ENCODE data around the gene TADA2A.

TADA2A gene

GRCh38 chr17:37465069-37465616 is 58.5 kb downstream of the TADA2A start:
- DNase-seq = no peak

DNA sequence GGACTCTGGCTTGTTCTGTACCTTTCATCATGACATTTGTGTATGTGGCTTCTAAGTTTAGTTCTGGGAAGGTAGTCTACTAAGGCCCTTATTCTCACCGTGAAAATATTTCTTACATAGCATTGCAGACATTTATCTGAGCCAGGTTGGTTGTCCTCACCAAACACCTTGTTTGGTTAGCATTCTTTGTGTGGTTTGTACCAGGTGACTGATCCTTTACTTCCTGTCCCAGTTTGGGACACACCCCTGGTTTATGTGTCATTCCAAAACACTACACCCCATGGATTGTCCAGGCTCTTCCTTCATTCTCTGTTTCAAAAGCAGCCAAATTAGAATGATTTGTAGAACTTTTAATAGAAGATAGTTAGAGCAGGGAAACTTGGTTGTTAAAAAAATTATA is 59.8 kb downstream of the TADA2A start:
- DNase-seq = no peak

DNA sequence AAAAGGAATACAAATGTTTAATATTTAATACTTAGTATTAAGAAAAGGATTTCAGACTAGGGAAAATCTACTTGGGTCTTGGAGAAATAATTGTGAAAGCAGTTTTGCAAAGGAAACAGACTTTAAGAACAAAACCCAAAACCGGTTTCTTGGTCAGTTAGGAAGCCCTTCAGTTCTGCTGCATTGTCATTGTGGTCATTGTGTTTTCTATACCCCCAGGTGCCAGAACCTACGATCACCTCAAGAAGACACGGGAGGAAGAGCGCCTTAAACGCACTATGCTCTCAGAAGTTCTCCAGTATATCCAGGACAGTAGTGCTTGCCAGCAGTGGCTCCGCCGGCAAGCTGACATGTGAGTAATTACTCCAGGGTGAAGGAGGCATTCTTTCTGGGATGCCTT is 63.5 kb downstream of the TADA2A start:
- no peak for DNase-seq

DNA sequence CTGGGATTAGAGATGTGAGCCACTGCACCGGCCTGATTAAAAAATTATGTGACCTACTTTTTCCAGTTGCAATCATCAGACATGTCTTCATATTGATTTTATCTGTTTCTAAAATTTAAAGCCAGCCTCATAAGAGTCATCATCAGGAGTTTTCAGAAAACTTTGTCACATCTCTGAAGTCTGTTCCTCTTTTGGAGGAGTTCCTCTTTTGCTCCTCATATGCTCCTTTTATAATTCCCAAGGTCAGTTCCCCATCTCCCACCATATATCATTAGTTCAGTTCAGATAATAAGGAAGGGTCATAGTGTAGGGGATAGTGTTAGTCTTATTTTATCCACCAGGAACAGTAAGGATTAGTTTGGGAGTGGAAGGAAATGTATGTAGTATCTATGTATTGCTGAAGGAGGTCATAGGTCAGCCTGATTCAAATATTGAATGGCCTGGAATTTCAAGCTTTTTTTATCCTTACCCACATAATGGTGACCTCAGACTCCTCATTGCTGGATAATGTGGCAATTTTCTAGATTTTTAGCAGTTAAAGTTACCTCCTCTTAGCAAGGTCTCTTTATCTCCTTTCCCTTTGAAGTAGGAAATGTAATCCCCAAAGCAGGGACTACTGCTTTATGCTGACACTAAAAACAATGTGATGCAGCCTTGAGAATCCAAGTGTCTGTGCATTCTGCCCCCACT is 69.2 kb downstream of the TADA2A start:
- DNase-seq = no peak

DNA sequence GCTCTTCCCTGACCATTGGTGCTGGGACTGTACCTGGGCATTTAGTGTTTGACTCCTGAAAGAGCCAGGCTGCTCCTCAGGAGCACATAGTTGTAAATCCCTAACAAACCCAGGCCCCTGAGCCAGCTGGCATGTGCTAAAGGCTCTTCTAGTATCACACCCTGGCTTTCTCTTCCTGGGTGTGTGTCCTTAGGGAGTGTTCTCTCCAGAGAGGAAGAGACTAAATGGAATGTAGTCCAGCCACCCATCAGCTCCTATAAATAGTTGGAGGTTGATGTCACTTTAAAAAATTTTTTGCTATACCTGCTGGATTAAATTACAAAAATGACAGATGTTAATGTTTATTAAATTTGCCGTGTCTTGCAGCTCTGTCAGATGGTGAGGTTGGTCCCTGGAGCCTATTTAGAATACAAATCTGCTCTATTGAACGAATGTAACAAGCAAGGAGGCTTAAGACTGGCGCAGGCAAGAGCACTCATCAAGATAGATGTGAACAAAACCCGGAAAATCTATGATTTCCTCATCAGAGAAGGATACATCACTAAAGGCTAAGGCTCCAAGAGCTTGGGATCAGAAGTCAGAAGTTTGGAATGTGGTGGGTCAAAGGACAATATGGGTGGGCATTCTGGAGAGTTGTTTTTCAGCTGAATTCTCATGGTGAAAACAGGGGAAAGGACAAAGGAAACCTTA is 69.9 kb downstream of the TADA2A start:
- no peak for DNase-seq

GRCh38 chr17:37478187-37478586 is 71.5 kb downstream of the TADA2A start:
- DNase-seq = no peak

DNA sequence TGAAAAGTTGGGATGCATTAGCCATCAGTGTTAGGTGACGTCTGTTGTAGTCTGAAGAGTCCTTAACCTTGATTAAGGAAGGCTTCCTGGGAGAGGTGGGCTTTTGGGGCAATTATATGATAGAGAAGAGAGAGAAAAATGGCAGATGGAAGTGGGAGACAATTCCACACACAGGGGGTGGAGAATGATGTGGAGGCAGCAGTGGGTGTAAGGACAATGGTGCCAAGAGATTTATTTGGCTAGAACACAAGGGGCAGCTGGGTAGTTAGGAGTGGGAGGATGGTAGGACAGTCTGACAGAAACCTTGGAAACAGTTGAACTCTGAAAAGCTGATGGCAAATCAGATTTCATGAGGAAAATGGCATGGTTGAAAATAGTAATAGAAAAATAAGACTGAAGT is 72.3 kb downstream of the TADA2A start:
- DNase-seq = no peak

DNA sequence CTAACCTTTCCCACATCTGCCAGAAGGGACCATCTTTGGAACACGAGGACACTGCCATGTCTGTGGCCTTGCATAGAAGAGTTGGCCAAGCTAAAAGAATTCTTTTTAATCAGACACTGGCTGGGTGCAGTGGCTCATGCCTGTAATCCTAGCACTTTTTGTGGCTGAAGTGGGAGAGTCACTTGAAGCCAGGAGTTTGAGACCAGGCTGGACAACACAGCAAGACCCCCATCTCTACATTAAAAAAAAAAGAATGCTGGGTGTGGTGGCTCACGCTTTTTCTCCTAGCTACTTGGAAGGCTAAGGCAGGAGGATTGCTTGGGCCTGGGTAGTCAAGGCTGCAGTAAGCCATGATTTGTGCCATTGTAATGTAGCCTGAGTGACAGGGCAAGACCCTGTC is 73.7 kb downstream of the TADA2A start:
- DNase-seq = no peak

- DNase-seq = no peak
Observed at GRCh38 chr17:37481001-37481665, 74.4 kb downstream of the TADA2A start.

- DNase-seq = no peak
Observed at GRCh38 chr17:37483311-37484039, 76.8 kb downstream of the TADA2A start.

DNA sequence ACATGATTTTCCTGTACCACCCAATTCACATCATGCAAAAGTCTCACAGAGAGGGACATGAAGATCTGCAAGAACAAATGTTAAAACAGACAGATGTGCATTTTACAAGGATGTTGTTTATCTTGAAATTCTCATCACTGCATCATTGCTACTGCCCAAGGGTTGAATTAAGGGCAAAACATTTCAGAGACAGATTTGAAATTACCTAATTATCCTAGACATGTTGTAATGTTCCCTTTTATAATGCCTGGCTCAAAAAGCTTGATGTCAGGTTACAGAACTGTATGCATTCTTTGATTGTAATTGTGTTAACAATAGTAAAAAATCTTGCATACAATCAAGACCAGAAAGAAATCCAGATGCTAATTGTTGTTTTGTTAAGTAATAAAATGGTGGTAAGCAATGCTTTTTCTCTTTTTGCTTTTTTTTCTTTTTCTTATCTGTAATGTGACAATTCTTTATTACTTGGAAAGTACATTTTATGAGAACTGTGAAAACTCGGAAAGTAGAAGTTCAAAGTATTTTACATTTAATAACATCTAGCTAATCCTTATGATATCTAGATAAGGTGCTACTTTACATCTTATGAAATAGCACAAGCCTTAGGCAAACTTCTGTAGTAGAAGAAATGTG is 79.4 kb downstream of the TADA2A start:
- no peak for DNase-seq

GRCh38 chr17:37488009-37488604 is 81.4 kb downstream of the TADA2A start:
- no peak for DNase-seq

DNA sequence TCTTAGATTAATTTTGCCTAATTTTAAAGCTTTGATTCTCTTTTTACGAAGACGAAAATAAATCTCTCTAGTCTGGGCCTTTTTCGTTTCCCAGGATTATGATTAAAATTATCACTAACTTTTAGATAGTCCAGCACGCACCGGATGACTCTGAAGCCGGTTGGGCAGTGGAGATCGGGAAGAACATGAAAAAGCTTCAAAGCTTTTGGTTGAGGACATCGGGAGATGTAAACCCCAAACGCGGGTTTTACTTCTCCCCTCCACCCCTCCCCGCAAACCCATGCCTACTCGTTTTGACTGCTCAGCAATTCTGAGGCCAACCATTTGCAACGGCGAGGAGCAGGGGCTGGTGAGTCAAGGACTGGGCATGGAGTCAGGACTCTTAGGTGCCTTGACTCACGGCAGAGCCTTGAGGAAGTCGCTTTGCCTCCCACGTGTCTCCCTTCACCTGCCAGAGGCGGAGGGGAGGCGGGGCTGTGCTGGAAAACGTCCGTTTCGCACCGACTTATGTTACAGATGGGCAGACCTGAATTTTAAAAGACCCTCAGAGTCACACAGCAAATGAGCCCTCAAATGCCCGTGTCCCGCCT is 82.0 kb downstream of the TADA2A start:
- peak; percentile 82 for DNase-seq

DNA sequence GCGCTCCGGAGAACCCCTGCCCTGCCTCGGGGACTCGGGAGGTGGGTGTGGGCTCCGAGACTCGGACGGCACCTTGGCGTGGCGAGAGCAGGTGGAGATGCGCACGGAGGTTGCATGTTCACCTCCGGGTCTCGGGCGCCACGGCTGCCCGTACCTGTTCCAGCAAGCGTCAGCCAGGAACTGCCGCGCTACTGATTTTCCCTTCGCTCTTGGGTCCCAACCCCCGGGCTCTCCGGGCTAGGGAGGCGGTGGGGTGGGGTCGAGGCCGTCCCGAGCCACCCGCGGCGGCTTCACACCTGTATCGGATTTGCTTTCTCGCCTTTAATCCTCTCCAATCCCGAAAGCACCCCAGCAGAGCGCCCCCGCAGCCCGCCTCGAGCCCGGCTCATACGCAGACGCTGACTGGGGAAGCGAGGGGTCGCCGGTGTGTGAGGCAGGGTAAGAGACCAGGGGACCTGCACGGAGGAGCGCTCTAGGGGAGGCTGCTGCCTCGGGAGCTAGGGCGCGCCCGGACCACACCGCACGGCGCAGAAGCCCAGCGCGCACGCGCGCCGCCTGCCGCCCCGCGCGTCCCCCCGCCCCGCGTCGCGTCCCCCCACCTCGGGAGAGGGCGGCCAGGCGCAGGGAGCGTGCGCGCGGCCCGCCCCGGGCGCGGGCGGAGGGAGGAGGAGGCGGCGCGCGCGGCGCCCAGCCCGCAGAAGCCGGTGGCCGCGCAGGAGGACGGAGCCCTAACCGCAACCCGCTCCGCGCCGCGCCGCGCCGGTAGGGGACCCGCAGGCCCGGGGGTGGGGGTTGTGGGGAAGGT is 82.7 kb downstream of the TADA2A start, which contains the start of gene DUSP14:
TSS of gene DUSP14 (plus strand) at position 695 of the 805 bp plus-strand sequence. CDS start 22,382 bp downstream, outside the sequence.
- DNase-seq = peak; percentile 89

DNA sequence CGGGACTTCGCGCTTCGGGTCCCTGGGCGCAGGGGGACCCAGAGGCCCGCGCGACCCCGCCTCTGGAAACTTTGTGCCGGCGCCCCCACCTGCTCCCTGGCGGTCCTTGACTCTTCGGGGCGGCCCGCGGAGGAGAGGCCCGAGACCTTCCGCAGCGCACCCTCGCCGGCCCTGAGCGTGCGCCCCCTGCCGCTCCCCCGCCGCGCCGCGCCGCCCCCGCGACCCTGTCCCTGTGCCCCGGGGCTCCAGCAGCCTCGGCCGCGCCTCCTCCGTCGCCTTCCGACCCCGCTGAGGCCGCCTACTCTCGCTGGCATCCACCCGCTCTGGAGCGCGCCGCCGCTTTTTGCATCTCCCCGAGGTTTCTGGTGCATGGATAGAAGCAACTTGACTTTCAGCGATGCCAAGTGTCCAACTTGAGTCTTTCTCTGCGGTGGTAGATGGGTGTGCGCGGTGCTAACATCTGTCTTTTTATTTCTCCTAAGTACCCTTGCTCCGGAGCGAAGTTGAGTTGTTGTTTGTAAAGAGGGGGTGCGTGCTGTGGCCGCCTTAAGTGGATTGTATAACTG is 83.4 kb downstream of the TADA2A start:
- peak; percentile 76 for DNase-seq

GRCh38 chr17:37490638-37491614 is 84.2 kb downstream of the TADA2A start:
- no peak for DNase-seq

DNA sequence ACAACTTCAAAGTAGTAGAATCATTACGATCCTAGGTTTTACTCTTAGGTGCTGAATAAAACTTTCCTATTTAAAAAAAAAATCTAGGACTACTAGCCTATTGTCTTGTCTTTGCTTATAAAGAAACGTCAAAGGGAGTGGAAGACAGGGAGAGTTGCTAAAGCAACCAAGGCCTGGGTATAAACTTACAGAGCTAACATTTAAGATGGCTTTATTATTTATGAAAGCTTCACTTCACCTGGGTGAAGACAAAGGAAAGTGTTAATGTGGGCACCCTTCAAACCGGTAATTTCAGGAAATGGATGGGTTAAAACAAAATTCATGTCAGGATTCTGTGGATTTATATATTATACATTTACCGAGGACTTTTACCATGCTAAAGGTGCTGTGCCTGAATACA is 85.5 kb downstream of the TADA2A start:
- no peak for DNase-seq

GRCh38 chr17:37493249-37494027 is 86.8 kb downstream of the TADA2A start:
- no peak for DNase-seq
